ENCODE data around the gene SMAD3.

Gene SMAD3

DNA sequence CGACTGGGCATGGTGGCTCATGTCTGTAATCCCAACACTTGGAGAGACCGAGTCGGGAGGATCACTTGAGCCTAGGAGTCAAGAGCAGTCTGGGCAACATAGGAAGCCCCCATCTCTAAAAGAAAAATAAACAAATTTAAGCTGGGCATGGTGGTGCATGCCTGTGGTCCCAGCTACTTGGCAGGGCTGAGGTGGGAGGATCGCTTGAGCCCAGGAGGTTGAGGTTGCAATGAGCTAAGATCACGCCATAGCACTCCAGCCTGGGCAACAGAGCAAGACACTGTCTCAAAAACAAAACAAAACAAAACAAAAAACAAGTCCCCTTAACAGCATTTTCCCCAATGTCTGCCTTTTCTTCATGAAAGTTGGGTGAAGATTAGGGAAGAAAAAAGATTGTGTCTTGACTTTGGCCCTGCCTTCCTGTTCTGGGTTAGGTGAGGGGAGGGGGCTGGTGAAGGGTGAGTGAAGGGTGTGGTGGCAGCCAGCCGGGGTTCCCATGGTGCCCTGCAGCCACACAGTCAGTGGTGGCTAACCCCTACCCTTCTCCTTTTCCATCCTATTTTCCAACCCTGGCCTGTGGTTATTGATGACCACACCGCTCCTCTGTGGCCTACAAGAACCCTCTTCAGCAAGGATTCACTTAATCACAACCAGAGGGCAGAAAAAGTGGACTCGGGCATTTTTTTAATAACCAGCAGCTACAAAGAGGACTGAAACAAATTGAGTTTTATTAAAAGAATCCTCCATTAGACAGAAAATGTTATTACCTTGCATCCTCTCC is 28.4 kb upstream of the SMAD3 start:
- DNase-seq (ENCODE audit: low spot score): no peak

DNA sequence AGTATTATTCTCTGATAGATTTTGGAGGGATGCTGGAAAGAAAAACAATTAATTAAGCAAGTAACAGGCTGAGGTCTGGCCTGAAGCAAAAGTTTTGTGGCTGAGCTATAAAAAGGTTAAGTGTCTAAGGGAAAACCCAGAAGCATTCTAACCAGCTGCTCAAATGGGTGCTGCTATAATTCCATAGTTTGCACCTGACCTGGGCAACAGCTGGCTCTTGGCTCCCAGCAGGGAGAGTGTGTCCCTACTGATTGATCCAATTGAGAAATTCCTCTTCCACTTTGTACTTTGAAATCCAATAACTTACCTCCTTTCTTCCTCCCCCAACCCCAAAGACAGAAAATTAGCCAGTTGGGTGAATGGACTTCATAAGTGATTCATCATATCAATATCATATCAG is 27.7 kb upstream of the SMAD3 start:
- DNase-seq (ENCODE audit: low spot score): no peak

DNA sequence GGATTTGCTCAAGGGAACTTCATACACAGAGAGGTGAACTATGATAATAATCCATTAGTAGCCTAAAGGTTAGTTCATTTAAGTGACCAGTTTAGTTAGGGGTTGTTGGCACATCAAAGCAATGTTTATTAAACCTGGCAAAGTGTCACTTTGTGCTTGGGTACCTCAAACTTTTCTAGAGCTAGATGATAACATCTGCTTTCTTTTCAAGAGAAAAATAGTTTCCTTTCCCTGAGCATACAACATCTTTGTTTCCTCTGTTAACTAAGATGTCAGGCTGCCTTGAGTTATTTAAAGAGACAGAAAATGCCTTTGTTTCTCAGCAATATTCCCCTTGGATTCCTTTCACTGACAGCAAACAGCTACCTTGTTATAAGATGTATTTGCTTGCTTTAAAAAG is 26.7 kb upstream of the SMAD3 start:
- DNase-seq (ENCODE audit: low spot score): no peak

DNA sequence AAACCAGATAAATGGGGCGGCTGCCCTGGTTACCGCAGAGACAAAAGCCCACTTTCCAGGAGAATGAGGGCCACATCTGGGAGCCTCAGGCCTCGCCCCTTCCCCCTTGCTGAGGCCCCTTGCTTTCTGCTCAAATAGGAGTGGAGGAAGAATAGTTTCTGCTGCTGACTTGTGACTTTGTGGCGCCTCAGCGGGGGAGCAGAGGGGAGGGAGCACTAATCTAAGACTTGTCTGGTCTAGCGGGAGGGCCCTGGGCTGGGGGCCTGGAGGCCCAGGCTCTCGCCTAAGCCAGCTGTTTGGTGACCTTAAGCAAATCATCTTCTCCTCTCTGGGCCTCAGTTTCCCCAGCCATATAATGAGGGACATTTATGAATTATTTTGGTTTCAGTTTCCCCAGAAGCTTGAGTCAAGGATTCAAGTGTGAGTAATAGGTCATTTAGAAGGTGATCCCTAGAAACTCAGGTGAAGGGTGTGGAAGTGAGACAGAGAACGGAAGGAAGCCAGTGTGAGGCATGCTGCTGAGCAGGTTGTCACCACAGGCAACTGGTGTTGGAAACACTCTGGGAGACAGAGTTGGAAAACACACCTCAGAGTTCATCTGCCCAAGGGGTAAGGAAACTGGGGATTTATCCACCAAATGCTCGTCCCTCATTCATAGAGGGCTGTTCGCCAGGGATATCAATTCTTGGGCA is 25.9 kb upstream of the SMAD3 start:
- DNase-seq (ENCODE audit: low spot score): no peak

DNA sequence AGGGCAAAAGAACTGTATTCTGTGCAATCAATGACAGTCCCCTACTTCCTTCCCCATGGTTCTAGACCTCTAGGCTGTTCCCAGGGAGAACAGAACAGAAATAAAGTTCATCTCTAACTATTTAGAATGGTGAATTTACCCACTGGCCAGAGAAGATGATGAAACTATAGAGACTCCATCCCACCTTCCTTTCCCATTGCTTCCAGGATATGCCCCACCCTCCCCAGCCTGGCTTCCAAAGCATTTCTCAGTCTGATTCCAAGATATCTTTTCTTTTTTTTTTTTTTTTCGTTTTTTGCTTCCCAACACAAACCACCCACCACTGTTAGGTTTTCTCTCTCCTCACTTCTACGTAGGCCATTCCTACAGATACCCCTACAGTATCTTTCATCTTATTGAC is 25.1 kb upstream of the SMAD3 start:
- DNase-seq (ENCODE audit: low spot score): no peak

DNA sequence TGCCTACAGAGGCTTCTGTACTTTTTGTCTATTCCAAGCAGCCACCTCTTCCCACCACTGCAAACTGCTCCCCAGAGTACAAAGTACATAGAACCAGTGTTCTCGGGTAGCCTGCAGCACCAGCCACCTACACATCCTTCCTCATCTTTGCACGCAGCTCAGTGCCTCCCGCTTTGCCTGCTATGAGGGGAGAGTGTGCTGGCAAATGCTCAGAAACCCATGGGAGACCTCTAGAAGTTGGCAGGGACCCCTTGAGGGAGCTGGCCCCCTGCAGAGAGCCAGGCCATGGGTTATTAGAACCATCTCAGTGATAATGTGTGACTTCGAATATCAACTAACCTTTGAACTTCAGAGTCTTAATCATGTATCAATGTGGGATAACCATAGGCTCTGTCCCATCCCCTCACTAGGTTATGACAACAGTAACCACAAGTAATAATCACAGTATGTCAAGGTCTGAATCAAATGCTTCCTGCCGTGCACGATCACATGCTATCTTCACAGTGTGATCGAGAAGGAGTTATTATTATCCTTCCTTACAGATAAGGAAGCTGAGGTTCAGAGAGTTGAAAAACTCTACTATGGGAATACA is 22.8 kb upstream of the SMAD3 start:
- DNase-seq (ENCODE audit: low spot score): no peak

DNA sequence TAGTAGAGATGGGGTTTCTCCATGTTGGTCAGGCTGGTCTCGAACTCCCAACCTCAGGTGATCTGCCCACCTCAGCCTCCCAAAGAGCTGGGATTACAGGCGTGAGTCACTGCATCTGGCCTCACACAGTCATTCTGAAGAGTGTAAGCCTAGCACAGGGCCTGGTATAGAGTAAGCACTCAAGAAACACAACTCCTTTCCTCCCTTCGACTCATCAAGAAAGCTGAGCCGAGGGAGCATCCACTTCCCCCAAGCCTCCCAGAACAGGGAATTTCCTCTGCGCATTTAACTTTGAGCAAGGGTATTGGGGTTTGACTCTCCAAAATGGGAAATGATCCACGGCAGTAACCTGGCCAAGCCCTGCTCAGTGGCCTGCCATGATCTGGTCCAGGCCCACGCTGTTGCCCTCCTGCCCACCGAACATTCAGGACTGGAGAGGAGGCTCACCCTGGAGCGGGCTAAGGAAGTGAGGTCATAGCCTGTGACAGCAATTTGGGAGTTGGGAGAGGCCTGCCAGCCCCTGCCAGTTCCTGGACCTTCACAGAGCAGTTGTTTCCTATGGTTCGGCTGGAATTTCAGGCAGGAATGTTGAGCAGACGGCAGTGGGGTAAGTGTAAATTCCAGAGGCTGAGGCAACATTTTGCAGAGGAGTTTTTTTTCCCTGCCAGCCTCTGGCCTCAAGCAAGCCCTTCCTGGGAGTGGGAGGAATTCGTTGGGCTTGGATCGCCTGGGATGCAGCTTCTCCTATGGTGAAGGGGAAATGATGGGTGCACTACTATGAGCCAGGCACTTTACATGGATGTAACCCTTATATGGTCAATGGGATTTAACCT is 21.2 kb upstream of the SMAD3 start:
- no peak for DNase-seq (ENCODE audit: low spot score)

DNA sequence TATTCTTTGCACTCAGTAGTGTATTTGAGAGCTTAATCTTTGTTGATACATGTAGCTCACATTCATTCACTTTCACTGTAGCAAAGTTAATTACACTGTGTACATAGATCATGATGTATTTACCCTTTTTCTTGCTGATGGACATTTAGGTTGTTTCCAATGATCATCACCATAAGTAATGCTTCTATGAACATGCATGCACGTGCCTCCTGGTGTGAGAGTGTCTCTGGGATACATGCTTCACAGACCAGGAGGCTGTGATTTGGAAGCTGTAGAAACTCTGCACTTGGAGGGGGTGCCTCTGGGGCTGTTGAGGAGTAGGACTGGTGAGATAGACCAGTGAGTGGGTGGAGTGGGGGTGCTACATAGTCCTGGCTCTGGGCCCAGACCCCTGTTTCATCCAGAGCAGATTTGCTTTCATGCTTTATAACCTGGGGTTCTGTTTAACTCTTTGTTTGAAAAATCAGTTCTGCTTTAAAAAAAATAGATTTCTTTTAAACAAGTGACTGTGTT is 18.2 kb upstream of the SMAD3 start:
- DNase-seq (ENCODE audit: low spot score): no peak

DNA sequence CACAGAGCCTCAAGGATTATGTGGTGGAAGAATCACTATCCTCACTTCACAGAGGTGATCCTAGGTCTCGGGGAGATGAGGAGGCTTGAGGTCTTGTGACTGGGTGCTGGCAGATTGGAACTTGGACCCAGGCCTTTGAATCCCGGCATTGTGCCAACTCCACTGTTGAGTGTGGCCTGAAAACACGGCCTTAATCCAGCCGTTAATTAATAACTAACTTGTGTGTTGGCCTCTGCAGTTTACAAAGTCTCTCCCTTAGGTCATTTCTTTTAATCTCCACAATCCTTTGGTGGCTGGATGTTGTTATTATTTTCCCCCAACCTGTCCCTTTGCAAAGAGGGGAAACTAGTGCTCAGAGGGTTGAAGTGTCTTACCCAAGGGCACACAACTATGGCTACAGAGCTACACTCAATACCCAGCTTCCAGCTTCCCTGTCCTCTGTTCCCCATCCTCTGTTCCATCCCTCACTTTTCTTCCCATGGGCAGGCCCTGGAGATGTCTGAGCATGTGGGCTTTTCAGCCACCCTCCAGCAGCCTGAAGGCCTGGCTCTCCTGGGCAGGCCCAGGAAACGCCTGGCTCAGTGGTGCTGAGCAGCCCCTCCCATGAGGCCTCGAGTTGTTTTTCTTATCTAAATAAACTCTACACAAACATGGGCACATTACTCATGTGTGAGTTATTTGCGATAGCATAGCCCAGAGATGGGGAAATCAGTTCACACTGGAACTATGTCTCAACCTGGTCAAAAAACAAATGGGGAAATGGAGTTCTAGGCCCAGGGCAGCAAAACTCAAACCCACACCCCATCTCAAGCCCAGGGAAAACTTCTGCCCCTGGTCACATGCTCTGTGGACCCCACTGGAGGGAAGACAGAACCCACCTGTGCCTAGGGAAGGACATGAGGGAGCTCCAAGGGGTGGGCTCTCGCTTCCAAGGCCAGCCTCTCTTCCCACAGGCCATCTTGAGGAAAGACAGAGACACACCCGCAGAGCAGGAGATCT is 16.8 kb upstream of the SMAD3 start:
- DNase-seq (ENCODE audit: low spot score): no peak

DNA sequence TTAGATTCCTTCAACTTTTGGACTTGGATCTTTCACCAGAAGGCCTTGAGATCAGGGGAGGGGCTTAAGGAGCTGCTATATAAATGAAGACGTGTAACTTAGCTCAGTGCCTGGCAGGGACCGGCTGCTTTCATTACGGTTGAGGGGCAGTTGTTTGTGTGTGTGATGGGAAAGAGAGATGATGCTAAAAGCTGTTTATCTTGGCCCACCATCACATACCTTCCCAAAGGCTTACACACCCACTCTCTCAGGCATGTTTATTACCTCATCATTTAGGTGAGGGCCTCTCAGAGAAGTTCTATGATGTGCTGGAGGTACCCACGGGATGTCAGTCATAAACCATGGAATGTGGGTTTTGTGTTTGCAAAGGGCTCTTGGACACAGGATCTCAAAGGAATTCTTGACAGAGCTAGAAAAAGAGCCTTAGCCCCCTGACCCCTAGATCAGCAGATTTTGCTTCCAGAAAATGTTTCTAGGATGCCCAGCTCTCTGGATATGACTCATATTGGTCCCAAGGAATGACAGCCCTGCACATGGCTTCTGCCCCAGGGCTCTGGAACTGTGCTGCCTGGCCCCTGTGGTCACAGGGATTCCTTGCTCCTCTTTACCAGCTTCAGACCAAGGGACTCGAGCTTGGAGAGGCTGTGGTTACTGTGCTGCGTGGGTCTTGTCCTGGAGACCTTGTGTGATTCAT is 15.9 kb upstream of the SMAD3 start:
- no peak for DNase-seq (ENCODE audit: low spot score)

DNA sequence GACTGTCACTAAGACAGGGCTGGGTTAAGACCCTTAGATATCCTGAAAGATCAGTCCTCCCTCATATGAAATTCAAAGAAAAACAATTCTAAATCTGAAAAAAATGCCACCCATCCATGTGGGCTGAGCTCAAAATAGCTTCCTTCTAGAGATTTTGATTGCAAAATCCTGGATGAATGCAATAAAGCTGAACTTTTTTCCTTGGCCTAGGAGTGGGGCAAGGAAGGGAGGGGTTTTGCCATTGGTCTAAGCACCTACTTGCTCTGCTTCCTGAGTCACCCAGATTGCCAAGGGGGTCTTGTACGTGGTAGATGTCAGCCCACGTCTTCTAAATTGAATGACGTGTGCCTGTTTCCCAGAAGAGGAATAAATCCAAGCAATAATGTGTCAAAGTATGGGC is 15.3 kb upstream of the SMAD3 start:
- DNase-seq (ENCODE audit: low spot score): no peak

DNA sequence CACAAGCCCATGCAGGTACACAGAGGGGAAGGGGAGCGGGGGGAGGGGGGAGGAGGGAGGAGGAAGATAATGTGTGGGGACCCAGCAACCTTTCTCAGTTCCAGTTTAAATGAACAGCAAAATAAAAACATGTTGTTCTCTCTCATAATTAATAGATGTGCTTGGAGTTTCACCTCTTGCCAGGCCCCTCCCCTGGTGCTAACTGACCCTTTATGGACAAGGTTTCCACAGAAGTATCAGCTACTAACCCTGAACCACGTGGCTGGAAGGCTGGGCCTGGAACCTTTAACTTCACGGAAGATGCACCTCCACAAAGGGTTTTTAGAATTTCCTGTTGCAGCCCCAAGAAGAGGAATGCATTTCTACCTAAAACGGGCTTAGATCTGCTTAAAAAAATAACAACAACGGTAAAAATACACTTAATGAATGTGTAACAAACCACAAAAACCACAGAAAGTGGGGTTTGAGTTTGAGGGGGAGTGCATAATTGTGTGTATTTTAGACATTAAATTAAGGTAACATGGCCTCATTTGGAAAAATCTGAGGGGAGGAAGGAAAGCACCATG is 14.8 kb upstream of the SMAD3 start:
- no peak for DNase-seq (ENCODE audit: low spot score)

DNA sequence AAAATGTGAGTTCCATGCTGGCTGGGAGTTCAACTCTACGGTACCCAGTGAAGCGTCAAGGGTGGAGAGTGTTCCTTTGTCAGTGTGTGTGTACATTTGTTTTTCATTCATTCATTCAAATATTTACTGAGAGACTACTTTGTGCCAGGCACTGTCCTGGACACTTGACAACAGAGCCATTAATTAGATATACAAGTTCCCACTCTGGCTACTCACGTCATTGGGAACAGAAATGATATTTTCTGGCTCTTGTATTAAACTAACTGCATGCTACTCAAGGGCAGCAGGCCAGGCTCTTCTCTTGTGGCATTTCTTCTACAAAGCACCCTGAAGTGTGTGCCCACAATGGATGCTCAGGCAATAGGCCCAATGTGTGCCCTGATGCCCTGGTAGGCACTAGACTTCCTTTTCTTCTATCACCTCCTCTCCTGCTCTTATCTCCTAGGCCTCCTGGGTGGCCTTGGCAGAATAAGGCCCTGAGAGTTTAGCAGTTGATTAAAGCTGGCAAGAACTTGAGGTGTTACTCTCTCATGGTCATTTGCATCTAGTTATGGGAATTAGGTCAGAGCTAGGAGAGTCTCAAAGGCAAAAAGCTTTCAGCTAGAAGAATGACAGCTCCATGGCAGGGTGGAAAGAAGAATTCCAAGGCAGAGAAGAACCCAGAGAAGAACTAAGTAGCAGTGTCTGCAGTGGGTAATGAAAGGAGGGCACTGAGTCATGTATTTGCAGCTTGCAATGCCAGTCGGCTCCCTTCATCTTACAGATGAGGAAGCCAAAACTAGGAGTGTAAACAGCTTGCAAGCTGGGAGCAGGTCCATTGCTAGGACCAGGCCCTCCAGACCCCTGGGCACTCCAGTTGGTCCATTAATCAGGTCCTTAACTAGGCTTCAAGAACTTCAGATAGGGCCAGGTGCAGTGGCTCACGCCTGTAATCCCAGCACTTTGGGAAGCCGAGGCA is 14.0 kb upstream of the SMAD3 start:
- no peak for DNase-seq (ENCODE audit: low spot score)

DNA sequence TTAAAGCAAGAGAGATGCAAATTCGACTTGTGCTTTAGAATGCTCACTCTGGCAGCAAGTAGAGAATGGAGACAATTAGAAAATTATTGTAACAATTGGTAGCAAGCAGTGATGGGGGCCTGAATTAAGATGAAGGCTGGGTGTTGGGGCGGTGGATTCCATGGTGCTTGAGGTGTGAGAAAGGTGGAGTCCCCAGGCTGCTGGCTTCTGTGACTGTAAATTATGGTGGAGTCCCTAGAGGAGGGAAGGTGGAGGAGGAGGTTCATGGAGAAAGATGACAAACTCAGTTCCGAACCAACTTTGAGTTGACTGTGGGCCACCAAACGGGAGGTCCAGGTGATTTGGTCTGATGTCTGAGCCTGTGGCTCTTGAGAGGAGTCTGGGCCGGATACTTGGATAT is 10.7 kb upstream of the SMAD3 start:
- no peak for DNase-seq (ENCODE audit: low spot score)

DNA sequence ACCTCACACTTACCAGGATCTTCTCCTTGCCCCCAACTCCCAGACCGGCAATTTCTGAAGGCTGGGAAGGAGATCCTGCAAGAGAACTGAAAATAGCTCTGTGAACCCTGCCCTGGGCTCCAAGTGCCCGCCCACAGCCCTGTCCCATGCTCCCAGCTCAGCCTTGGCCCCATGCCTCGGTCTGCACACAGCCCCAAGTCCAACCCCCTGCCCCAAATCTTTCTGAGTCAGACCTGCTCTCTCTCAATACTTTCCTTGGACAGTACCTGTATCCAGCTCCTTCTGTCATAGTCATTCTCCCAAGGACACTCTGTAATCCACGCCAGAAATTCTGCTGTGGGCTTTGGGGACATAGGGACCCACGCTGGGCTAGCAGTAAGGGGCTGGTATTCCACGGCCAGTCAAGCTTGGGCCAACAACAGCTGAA is 6.3 kb upstream of the SMAD3 start:
- DNase-seq (ENCODE audit: low spot score): no peak

DNA sequence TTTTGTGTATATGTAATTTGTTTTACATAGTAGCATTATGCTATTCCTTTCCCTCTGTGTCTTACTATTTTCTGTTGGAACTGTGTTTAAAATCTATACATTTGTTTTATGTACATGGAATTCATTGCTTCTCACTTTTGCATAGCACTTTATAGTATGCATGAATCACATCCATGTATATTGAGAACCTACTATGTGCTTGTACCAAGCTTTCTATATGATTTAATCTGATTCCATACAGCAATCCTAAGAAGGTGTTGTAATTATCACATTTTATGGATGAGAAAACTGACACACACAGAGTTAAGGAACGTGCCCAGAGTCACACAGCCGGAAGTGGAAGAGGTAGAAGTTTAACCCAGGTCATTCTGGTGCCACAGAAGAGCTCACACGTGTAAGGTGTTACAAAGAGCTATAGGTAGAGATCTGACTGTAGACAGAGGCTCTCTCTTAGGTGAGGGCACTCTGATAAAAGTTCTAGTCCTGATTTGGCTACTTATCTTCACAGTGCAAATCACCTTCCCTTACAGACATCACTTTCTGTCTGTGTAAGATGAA is 3.5 kb upstream of the SMAD3 start:
- no peak for DNase-seq (ENCODE audit: low spot score)

DNA sequence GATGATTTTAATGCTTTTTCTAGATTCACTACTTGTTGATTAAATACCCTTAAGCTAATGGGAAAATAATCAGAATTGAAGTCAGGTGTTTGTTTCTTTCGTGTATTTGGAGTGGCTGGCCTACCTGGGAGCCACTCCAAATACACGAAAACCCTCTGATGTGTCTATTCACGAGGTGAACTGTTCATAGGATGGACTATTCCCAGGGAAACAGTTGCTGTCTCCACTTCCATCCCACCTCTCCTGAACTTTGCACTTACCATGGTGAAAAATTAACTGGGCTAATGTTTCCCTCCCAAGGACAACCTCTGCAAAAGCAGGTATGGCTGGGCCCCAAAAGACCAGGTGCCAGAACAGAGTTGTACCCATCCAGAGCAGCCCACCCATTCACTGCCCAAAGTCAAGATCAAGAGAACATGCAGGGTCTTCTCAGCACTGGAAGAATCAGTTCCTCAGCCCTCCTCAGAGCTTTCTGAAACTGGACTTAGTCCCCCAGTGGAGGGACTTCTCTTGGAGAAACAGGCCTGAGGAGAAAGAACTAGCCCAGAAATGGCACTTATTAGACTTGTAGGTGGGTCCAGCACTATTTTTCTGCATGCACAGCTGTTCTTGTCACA is 2.9 kb upstream of the SMAD3 start:
- no peak for DNase-seq (ENCODE audit: low spot score)
